Neuronal stem cell (in vitro differentiated cells): ENCODE data around the gene SSTR5.

Experiments used
- DNase-seq: peaks from one replicate; pipeline ENCODE4 v3.0.0-alpha.2; 2013; ENCODE audit warnings: low spot score
- H2AFZ ChIP-seq: one replicate; pipeline ENCODE4 v1.6.1; 2013; ENCODE audit warnings: mild to moderate bottlenecking, low read length, inconsistent platforms
- H2AK5ac ChIP-seq: 2 replicates; pipeline ENCODE4 v1.6.1; 2013; ENCODE audit warnings: low read depth, mild to moderate bottlenecking, inconsistent platforms, low read length, moderate library complexity, mixed read lengths
- H2BK120ac ChIP-seq: 2 replicates; pipeline ENCODE4 v1.6.1; 2013; ENCODE audit warnings: low read depth, mild to moderate bottlenecking, inconsistent platforms, low read length, moderate library complexity, mixed read lengths
- H2BK12ac ChIP-seq: one replicate; pipeline ENCODE4 v1.6.1; 2013; ENCODE audit warnings: low read length, inconsistent platforms
- H2BK15ac ChIP-seq: 2 replicates; pipeline ENCODE4 v1.6.1; 2013; ENCODE audit warnings: mild to moderate bottlenecking, low read length, inconsistent platforms, mixed read lengths
- H2BK5ac ChIP-seq: one replicate; pipeline ENCODE4 v1.6.1; 2013; ENCODE audit warnings: inconsistent platforms, mild to moderate bottlenecking, low read length, moderate library complexity
- H3K14ac ChIP-seq: one replicate; pipeline ENCODE4 v1.6.1; 2013; ENCODE audit warnings: low read length, inconsistent platforms
- H3K18ac ChIP-seq: 2 replicates; pipeline ENCODE4 v1.6.1; 2013; ENCODE audit warnings: low read length, inconsistent platforms
- H3K23ac ChIP-seq: 2 replicates; pipeline ENCODE4 v1.6.1; 2013; ENCODE audit warnings: low read depth, mild to moderate bottlenecking, mixed read lengths, low read length, inconsistent platforms; ENCODE audit not compliant: poor library complexity
- H3K27ac ChIP-seq: replicated peaks from 3 replicates; pipeline ENCODE4 v1.5.1; 2013; ENCODE audit warnings: low read length, inconsistent platforms
- H3K27me3 ChIP-seq, 3 experiments: 2 replicates each; pipeline ENCODE4 v1.6.1; 2013; ENCODE audit warnings: low read length in 3 of 3, mild to moderate bottlenecking in 2 of 3, inconsistent platforms in 1 of 3, low read depth in 1 of 3, mixed read lengths in 1 of 3, moderate library complexity in 1 of 3; ENCODE audit not compliant: control insufficient read depth in 3 of 3, insufficient read depth in 3 of 3
- H3K36me3 ChIP-seq, 2 donors: replicated peaks in 1 of 2; 2 replicates each; pipeline ENCODE4 v1.6.1; 2013; ENCODE audit warnings: low read length in 2 of 2; ENCODE audit not compliant: control insufficient read depth in 2 of 2, insufficient read depth in 2 of 2
- H3K4ac ChIP-seq: 2 replicates; pipeline ENCODE4 v1.6.1; 2013; ENCODE audit warnings: inconsistent platforms, mild to moderate bottlenecking, low read length, moderate library complexity
- H3K4me1 ChIP-seq, 2 donors: 1 replicate in 1 of 2; 2 replicates in 1 of 2; pipeline ENCODE4 v1.6.1; 2013; ENCODE audit warnings: low read length in 2 of 2, low read depth in 1 of 2; ENCODE audit not compliant: control insufficient read depth in 2 of 2, insufficient read depth in 1 of 2
- H3K4me2 ChIP-seq: one replicate; pipeline ENCODE4 v1.6.1; 2013; ENCODE audit warnings: mild to moderate bottlenecking, low read length, inconsistent platforms; ENCODE audit not compliant: insufficient read depth, poor library complexity, severe bottlenecking
- H3K4me3 ChIP-seq, 2 donors: 2 replicates each; pipeline ENCODE4 v1.5.1; 2013; ENCODE audit warnings: low read length in 2 of 2, mild to moderate bottlenecking in 2 of 2, inconsistent platforms in 1 of 2, moderate library complexity in 1 of 2
- H3K79me1 ChIP-seq: one replicate; pipeline ENCODE4 v1.6.1; 2013; ENCODE audit warnings: low read depth, mild to moderate bottlenecking, inconsistent platforms, low read length, moderate library complexity
- H3K9ac ChIP-seq: one replicate; pipeline ENCODE4 v1.6.1; 2013; ENCODE audit warnings: mild to moderate bottlenecking, low read depth, low read length, inconsistent platforms; ENCODE audit not compliant: poor library complexity
- H3K9me3 ChIP-seq, 2 donors: replicated peaks in 1 of 2; 2 replicates each; pipeline versions ENCODE3 to v1.6.1; 2013; ENCODE audit warnings: low read length in 2 of 2, mild to moderate bottlenecking in 2 of 2, inconsistent platforms in 1 of 2, low read depth in 1 of 2, mixed read lengths in 1 of 2, moderate library complexity in 1 of 2; ENCODE audit not compliant: control insufficient read depth in 2 of 2, insufficient read depth in 1 of 2
- H4K8ac ChIP-seq: one replicate; pipeline ENCODE4 v1.6.1; 2013; ENCODE audit warnings: low read depth, mild to moderate bottlenecking, inconsistent platforms, low read length, moderate library complexity
- H4K91ac ChIP-seq: one replicate; pipeline ENCODE4 v1.6.1; 2013; ENCODE audit warnings: low read length, low read depth, mild to moderate bottlenecking, inconsistent platforms; ENCODE audit not compliant: poor library complexity
- WGBS, 2 donors: extraction: QIAGEN DNeasy Blood & Tissue Kit; methylation state at CpG; one replicate each; pipeline ENCODE4 v1.1.7; 2013; ENCODE audit warnings: missing lambda C conversion rate in 2 of 2, mixed read lengths in 1 of 2; ENCODE audit not compliant: insufficient read length in 2 of 2, insufficient replicate concordance in 1 of 2; ENCODE audit errors: extremely low coverage in 2 of 2; 5-methylcytosine and 5-hydroxymethylcytosine counted together

The SSTR5 gene

DNA sequence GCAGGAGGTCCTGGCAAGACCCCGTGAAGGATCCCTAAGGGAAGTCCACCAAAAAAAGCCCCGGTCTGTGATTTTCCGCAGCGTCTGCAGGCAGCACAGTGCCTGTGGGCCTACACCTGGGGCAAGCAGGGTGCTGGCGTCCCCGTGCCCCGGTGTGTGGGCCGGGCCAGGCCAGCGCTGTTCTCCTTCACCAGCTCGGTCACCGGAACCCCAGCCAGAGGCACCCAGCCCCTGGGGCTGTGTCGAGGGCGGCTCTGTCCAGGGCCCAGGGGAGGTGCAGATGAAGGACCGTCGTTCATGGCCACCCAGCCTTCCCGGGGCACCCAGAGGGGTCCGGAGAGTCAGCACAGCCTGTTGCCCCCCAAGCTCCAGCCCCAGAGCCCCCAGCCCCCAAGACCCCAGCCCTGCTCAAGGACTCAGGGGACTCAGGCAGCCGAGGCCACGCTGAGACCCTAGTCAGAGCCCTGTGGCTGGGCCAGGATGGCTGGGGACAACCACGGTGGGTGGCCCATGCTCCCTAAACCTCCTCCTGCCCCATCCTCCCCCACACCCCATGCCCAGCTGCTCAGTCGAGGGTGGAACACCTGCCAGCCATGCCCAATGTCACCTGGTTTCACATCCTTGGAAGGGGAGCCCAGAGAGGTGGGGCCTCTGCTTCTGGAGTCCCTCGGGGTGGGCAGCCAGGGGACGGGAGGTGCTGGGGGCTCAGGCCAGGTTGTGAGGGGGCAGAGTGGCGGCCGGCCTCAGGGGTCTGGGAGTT, 29.2 kb downstream of the SSTR5 start:
- Histone ChIP-seq H3K4me3 (no peak overlapping the region), H2BK120ac (peak overlapping the region; percentile 47), H3K79me1 (no peaks in the 10 kb centered on the region), H3K14ac (peak overlapping the region; percentile 56), H3K9me3 (no peaks in the 10 kb centered on the region), H3K9ac (no peak overlapping the region), H2AK5ac (peak overlapping the region; percentile 96), H4K91ac (no peak overlapping the region), H2BK15ac (peak overlapping the region; percentile 11), H3K27me3 (peaks cover 0 to 55% (median 2%) of the 10 kb centered on the region in 3 experiments), H3K27ac (no peak overlapping the region), H2BK12ac (peak overlapping the region; percentile 84), H2BK5ac (no peak overlapping the region), H3K36me3 (no peaks in the 10 kb centered on the region), H4K8ac (no peak overlapping the region), H3K18ac (peak overlapping the region; percentile 57), H2AFZ (no peak overlapping the region), H3K4ac (no peak overlapping the region), H3K4me1 (peaks cover 17 to 26% of the 10 kb centered on the region in 2 donors), H3K23ac (peak overlapping the region; percentile 65), H3K4me2 (no peak overlapping the region)
- no CpG with 5 or more reads among the region's 25 CpGs for WGBS, 2 donors
- DNase-seq = no peak

DNA sequence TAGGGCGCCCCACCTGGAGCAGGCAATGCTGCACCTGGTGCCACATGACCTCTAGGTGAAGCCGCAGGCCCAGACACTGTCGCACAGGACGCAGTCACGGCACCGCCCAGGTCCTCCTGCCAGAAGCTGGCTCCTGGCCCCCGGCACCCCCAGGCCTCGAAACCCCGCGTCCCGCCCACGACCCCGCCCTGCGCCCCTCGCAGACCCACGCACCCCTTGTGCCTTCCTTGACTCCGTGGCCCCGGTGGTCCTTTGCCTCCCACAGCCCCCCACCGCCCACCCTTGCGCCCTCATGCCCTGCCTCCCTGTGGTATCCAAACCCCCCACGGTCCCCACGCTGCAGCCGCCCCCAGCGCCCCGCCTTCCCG, 29.8 kb downstream of the SSTR5 start:
- Histone ChIP-seq H3K27me3 (peaks cover 0 to 57% (median 2%) of the 10 kb centered on the region in 3 experiments), H2BK15ac (peak overlapping the region; percentile 11), H3K9me3 (no peaks in the 10 kb centered on the region), H3K36me3 (no peaks in the 10 kb centered on the region), H3K9ac (no peak overlapping the region), H3K79me1 (no peaks in the 10 kb centered on the region), H3K4me2 (no peak overlapping the region), H4K91ac (no peak overlapping the region), H3K18ac (peak overlapping the region; percentile 57), H3K4me3 (no peak overlapping the region), H2BK12ac (peak overlapping the region; percentile 84), H3K14ac (peak overlapping the region; percentile 56), H3K4me1 (peaks cover 17 to 21% of the 10 kb centered on the region in 2 donors), H2BK5ac (no peak overlapping the region), H2AFZ (no peak overlapping the region), H3K23ac (peak overlapping the region; percentile 65), H3K27ac (no peak overlapping the region), H2BK120ac (peak overlapping the region; percentile 47), H3K4ac (no peak overlapping the region), H2AK5ac (peak overlapping the region; percentile 96), H4K8ac (no peak overlapping the region)
- DNase-seq = no peak
- WGBS, 2 donors = no CpG with 5 or more reads among the region's 26 CpGs

DNA sequence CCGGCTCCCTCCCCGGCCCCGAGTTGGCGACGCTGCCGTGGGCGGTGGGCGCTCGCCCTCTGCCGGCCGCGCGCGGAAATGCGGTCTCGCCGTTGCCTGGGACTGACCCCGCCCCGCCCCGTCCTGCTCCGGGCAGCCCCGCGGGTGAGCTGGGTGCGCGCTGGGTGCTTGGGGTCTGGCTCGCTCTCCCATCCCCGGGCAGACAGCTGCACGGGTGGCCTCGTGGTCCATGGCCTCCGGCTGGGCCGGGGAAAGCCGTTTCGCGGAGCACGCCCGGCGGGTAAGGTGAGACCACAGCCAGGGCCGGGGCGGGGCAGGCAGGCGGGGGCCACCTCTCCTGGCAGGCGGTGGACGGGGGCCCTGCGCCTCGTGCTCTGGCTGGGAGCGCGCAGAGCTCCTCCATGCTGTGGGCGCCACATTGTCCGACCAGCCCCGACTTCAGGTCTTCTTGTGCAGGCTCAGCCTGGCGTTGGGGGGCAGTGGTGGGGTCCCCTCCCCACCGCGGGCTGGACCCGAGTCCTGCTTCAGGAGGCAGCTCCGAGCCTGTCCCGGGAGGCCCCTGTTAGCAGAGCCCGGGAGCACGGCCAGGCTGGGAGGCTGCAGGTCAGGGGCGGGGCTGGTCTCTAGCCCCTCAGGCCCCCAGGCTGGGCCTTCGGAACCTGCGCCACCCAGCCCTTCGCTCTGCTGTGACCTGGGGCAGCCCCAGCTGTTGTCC, 30.5 kb downstream of the SSTR5 start:
- Histone ChIP-seq H4K91ac (no peak overlapping the region), H2AK5ac (peak overlapping the region; percentile 91), H4K8ac (peak overlapping the region; percentile 17), H3K9ac (peak overlapping the region; percentile 64), H2BK15ac (peak overlapping the region; percentile 89), H2BK12ac (peak overlapping the region; percentile 99), H3K18ac (peak overlapping the region; percentile 95), H2BK5ac (peak overlapping the region; percentile 82), H2BK120ac (no peak overlapping the region), H3K36me3 (no peaks in the 10 kb centered on the region), H3K9me3 (no peaks in the 10 kb centered on the region), H3K14ac (peak overlapping the region; percentile 56), H3K79me1 (no peaks in the 10 kb centered on the region), H3K27me3 (peaks cover 0 to 58% (median 2%) of the 10 kb centered on the region in 3 experiments), H3K27ac (no peak overlapping the region), H3K4me2 (peak overlapping the region; percentile 93), H3K4me3 (peak overlapping the region in 1 of 2 donors; percentile 79), H3K23ac (peak overlapping the region; percentile 37), H3K4ac (peak overlapping the region; percentile 53), H2AFZ (peak overlapping the region; percentile 80), H3K4me1 (peaks cover 16 to 18% of the 10 kb centered on the region in 2 donors)
- peak; percentile 67 for DNase-seq
- no CpG with 5 or more reads among the region's 61 CpGs for WGBS, 2 donors

DNA sequence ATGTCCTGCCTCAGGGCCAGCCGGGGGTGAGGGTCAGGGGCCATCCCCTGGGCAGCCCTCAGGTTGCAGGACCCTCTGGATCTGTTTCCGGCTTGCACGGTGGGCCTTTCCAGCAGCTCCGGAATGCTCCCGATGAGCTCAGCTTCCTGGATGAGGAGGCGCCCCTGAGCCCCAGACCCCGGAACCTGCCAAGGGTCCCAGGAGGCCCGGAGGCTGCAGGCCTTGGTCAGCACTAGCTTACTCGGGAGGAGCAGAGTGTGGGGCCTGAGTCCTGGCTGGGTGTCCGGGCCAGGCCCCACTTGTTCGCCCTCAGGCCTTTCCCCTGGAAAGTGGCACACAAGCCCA, 31.1 kb downstream of the SSTR5 start:
- H3K9ac ChIP-seq = peak overlapping the region; percentile 64
- no peaks in the 10 kb centered on the region for H3K36me3 ChIP-seq
- peak overlapping the region; percentile 93 for H3K4me2 ChIP-seq
- H3K4ac ChIP-seq = peak overlapping the region; percentile 53
- peak overlapping the region; percentile 56 for H3K14ac ChIP-seq
- no peak overlapping the region for H2BK120ac ChIP-seq
- H4K91ac ChIP-seq = no peak overlapping the region
- peak overlapping the region; percentile 80 for H2AFZ ChIP-seq
- peak overlapping the region; percentile 37 for H3K23ac ChIP-seq
- peak overlapping the region; percentile 17 for H4K8ac ChIP-seq
- DNase-seq = no peak
- peak overlapping the region; percentile 82 for H2BK5ac ChIP-seq
- H3K27ac ChIP-seq = no peak overlapping the region
- peaks cover 0 to 63% (median 2%) of the 10 kb centered on the region in 3 experiments for H3K27me3 ChIP-seq
- H2BK12ac ChIP-seq = peak overlapping the region; percentile 99
- peak overlapping the region; percentile 89 for H2BK15ac ChIP-seq
- no peaks in the 10 kb centered on the region for H3K9me3 ChIP-seq
- peak overlapping the region; percentile 91 for H2AK5ac ChIP-seq
- H3K4me3 ChIP-seq = no peak overlapping the region
- H3K4me1 ChIP-seq = peaks cover 13 to 18% of the 10 kb centered on the region in 2 donors
- no CpG with 5 or more reads among the region's 11 CpGs for WGBS, 2 donors
- H3K79me1 ChIP-seq = no peaks in the 10 kb centered on the region
- H3K18ac ChIP-seq = peak overlapping the region; percentile 95
